ENCODE results near the gene COMT.

DNA sequence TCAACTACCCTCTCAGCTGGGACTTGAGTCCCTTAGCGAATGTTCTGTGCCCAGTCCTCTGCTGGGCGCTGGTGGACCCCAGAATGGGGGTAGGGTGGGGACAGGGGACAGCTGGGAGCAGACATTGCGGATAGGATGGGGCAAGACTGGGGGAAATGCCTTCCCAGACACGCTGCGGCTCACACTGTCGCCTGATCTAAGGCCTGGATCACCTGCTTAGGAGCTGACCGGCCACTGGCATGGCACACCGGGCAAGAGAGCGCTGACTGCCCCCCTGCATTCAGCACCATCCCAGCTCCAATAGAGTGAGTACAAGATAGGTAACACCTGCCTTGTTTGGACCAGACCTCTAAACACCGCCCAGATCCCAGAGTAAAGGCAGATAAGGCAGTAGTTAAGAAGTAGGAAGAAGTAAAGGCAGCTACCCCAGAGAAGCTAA lies 73.6 kb downstream of the COMT start:
- TF ChIP-seq, protein P1, sequence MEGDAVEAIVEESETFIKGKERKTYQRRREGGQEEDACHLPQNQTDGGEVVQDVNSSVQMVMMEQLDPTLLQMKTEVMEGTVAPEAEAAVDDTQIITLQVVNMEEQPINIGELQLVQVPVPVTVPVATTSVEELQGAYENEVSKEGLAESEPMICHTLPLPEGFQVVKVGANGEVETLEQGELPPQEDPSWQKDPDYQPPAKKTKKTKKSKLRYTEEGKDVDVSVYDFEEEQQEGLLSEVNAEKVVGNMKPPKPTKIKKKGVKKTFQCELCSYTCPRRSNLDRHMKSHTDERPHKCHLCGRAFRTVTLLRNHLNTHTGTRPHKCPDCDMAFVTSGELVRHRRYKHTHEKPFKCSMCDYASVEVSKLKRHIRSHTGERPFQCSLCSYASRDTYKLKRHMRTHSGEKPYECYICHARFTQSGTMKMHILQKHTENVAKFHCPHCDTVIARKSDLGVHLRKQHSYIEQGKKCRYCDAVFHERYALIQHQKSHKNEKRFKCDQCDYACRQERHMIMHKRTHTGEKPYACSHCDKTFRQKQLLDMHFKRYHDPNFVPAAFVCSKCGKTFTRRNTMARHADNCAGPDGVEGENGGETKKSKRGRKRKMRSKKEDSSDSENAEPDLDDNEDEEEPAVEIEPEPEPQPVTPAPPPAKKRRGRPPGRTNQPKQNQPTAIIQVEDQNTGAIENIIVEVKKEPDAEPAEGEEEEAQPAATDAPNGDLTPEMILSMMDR (IDR thresholded peaks at IDR 0.05), result no peak
- no peak for TF ChIP-seq POLR2A (IDR thresholded peaks at IDR 0.05)
- TF ChIP-seq POLR2AphosphoS5 (IDR thresholded peaks at IDR 0.05; ENCODE audit: insufficient read depth in 1 of 2, low read depth in 1 of 2), result no peak
